Measurements from ENCODE around the gene TRIP13.
"Not testable (repeated sequence)": the region's sequence is repeated elsewhere in the genome, so short reads cannot be mapped to it uniquely, and the experiment has no call there.

TRIP13 gene

GRCh38 chr5:915946-916345 is 23.3 kb downstream of the TRIP13 start:
- TF ChIP-seq CTCF (IDR thresholded peaks at IDR 0.05): no peak
- no peak for TF ChIP-seq ZFX (IDR thresholded peaks at IDR 0.05; ENCODE audit: borderline replicate concordance)
- H3K27ac ChIP-seq: no peak overlapping the region

- no peak overlapping the region for H3K27ac ChIP-seq
- TF ChIP-seq CTCF (IDR thresholded peaks at IDR 0.05): no peak
- no peak for TF ChIP-seq ZFX (IDR thresholded peaks at IDR 0.05; ENCODE audit: borderline replicate concordance)
These were observed 24.0 kb downstream of the TRIP13 start for GRCh38 chr5:916441-917293.

DNA sequence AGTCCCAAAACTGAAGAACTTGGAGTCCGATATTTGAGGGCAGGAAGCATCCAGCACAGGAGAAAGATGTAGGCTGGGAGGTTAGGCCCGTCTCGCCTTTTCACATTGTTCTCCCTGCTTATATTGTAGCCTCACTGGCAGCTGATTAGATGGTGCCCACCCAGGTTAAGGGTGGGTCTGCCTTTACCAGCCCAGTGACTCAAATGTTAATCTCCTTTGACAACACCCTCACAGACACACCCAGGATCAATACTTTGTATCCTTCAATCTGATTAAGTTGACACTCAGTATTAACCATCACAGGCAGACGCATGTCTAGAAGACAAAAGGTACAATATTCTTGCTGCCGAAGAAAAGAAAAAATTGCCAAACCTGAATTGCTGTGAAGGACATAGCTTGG is 26.0 kb downstream of the TRIP13 start:
- H3K27ac ChIP-seq: not testable (repeated sequence)

- H3K27ac ChIP-seq: no peak overlapping the region
These were observed 26.8 kb downstream of the TRIP13 start for GRCh38 chr5:919356-920000.

DNA sequence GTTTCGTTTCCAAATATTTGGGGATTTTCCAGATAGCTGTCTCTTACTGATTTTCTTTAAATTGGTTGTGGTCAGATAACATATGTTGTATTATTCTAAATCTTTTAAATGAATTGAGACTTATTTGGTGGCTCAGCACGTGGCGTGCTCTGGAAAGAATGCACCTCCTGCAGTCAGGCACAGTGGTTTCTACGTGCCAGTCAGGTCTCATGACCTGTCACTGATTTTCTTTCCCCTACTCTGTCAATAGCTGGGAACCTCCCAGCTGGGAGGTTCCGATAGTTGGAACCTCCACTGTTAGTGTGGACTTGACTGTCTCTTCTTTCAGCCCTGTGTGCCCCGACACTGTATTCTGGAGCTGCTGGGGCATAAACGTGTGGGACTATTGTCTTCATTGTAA is 27.6 kb downstream of the TRIP13 start:
- TF ChIP-seq CTCF (IDR thresholded peaks at IDR 0.05): no peak
- TF ChIP-seq ZFX (IDR thresholded peaks at IDR 0.05; ENCODE audit: borderline replicate concordance): no peak
- no peak overlapping the region for H3K27ac ChIP-seq

More at GRCh38 chr5:919356-920000, 26.8 kb downstream of the TRIP13 start:
- TF ChIP-seq CTCF (IDR thresholded peaks at IDR 0.05) (no peak), ZFX (IDR thresholded peaks at IDR 0.05; ENCODE audit: borderline replicate concordance) (no peak)

DNA sequence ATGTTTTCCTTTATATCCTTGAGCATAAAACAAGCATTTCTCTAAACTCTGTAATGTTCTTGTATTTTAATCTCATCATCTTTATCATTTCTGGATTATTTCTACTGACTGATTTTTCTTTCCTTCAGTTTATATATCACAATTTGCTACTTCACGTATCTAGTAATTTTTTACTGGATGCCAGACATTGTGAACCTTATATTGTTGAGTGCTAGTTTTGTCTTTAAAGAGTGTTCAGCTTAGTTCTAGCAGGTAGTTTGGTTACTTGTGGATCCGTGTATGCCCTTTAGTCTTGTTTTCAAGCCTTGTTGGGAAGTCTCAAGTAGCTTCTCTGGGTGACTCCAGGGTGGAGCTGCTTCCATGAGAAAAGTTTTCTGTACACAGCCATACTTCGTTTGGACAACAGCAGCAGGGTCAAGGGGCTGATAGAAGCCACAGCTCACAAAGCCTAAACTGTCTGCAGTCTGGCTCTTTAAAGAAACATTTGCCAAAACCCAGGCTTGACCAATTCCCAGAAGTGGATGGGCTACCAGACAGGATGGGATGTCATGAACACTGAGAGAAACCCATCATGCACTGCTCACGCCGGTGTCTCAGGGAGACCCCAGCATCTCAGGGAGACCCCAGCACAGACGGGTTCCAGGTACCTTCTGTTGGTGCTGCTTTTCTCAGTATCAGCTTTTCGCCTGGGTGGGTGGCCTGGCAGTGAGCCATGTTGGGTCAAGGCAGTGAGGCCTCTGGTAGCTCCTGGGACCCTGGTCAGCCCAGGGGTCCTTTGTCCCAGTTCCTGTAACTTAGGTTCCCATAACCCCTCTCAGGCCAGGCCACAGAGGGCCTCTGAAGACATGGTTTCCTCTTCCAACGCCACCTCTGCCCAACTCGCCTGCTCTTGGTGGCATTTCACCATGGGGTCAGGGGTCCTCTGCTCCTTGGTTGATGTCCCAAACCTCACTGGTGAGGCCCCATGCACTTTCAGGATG is 29.1 kb downstream of the TRIP13 start:
- no peak overlapping the region for H3K27ac ChIP-seq
- TF ChIP-seq CTCF (IDR thresholded peaks at IDR 0.05): no peak
- no peak for TF ChIP-seq ZFX (IDR thresholded peaks at IDR 0.05; ENCODE audit: borderline replicate concordance)

All from 22Rv1 (cell line).